ENCODE data around the gene LUZP1.

LUZP1 gene

GRCh38 chr1:23091545-23091944 lies 77.1 kb downstream of the LUZP1 start:
- TF ChIP-seq SIN3A (IDR thresholded peaks at IDR 0.05; ENCODE audit: borderline replicate concordance, insufficient read depth, low read length): no peak
- no peak for TF ChIP-seq FOXP2 (optimal IDR thresholded peaks at IDR 0.05; ENCODE audit: borderline replicate concordance, extremely low read depth, extremely low read length, insufficient read depth)
- TF ChIP-seq POLR2AphosphoS5 (IDR thresholded peaks at IDR 0.05; ENCODE audit: low read depth, low read length): no peak
- no peak for TF ChIP-seq TAF1 (IDR thresholded peaks at IDR 0.05; ENCODE audit: borderline replicate concordance, insufficient read depth, low read length)
- TF ChIP-seq REST (IDR thresholded peaks at IDR 0.05; ENCODE audit: insufficient read depth in 1 of 2, low read depth in 2 of 2, low read length in 2 of 2): no peak

GRCh38 chr1:23090056-23090455 lies 78.6 kb downstream of the LUZP1 start:
- TF ChIP-seq TAF1 (IDR thresholded peaks at IDR 0.05; ENCODE audit: borderline replicate concordance, insufficient read depth, low read length) (no peak), FOXP2 (optimal IDR thresholded peaks at IDR 0.05; ENCODE audit: borderline replicate concordance, extremely low read depth, extremely low read length, insufficient read depth) (no peak), REST (IDR thresholded peaks at IDR 0.05; ENCODE audit: insufficient read depth in 1 of 2, low read depth in 2 of 2, low read length in 2 of 2) (no peak), POLR2AphosphoS5 (IDR thresholded peaks at IDR 0.05; ENCODE audit: low read depth, low read length) (no peak), SIN3A (IDR thresholded peaks at IDR 0.05; ENCODE audit: borderline replicate concordance, insufficient read depth, low read length) (no peak)

GRCh38 chr1:23088027-23088426 lies 80.6 kb downstream of the LUZP1 start:
- no peak for TF ChIP-seq REST (IDR thresholded peaks at IDR 0.05; ENCODE audit: insufficient read depth in 1 of 2, low read depth in 2 of 2, low read length in 2 of 2)

GRCh38 chr1:23085696-23086095 lies 83.0 kb downstream of the LUZP1 start:
- TF ChIP-seq SIN3A (IDR thresholded peaks at IDR 0.05; ENCODE audit: borderline replicate concordance, insufficient read depth, low read length) (no peak), TAF1 (IDR thresholded peaks at IDR 0.05; ENCODE audit: borderline replicate concordance, insufficient read depth, low read length) (no peak), FOXP2 (optimal IDR thresholded peaks at IDR 0.05; ENCODE audit: borderline replicate concordance, extremely low read depth, extremely low read length, insufficient read depth) (no peak), REST (IDR thresholded peaks at IDR 0.05; ENCODE audit: insufficient read depth in 1 of 2, low read depth in 2 of 2, low read length in 2 of 2) (no peak), POLR2AphosphoS5 (IDR thresholded peaks at IDR 0.05; ENCODE audit: low read depth, low read length) (no peak)

- no peak for TF ChIP-seq FOXP2 (optimal IDR thresholded peaks at IDR 0.05; ENCODE audit: borderline replicate concordance, extremely low read depth, extremely low read length, insufficient read depth)
- TF ChIP-seq POLR2AphosphoS5 (IDR thresholded peaks at IDR 0.05; ENCODE audit: low read depth, low read length): no peak
- no peak for TF ChIP-seq SIN3A (IDR thresholded peaks at IDR 0.05; ENCODE audit: borderline replicate concordance, insufficient read depth, low read length)
Measured at GRCh38 chr1:23084880-23085279, 83.8 kb downstream of the LUZP1 start.
